Fibroblast of skin of abdomen (primary cell): ENCODE results near the gene RAE1.

Source experiments
- DNase-seq: peaks from one replicate; pipeline ENCODE4 v3.0.0-alpha.2; 2013

The RAE1 gene

GRCh38 chr20:57388953-57389694 lies 38.1 kb downstream of the RAE1 start:
- DNase-seq = peak; percentile 66

- DNase-seq = no peak
Measured at GRCh38 chr20:57389695-57390603, 38.9 kb downstream of the RAE1 start.

- peak; percentile 77 for DNase-seq
Measured at GRCh38 chr20:57390604-57391438, 39.8 kb downstream of the RAE1 start, which contains the start of gene RBM38. RBM38 (plus strand) TSS chr20:57391396; CDS start chr20:57391582, 186 bp downstream.

GRCh38 chr20:57391439-57392301 lies 40.6 kb downstream of the RAE1 start:
- no peak for DNase-seq

GRCh38 chr20:57392512-57393271 lies 41.6 kb downstream of the RAE1 start:
- no peak for DNase-seq

- DNase-seq = no peak
Measured at GRCh38 chr20:57393321-57394120, 42.5 kb downstream of the RAE1 start.

GRCh38 chr20:57394121-57395082 lies 43.3 kb downstream of the RAE1 start:
- no peak for DNase-seq

DNA sequence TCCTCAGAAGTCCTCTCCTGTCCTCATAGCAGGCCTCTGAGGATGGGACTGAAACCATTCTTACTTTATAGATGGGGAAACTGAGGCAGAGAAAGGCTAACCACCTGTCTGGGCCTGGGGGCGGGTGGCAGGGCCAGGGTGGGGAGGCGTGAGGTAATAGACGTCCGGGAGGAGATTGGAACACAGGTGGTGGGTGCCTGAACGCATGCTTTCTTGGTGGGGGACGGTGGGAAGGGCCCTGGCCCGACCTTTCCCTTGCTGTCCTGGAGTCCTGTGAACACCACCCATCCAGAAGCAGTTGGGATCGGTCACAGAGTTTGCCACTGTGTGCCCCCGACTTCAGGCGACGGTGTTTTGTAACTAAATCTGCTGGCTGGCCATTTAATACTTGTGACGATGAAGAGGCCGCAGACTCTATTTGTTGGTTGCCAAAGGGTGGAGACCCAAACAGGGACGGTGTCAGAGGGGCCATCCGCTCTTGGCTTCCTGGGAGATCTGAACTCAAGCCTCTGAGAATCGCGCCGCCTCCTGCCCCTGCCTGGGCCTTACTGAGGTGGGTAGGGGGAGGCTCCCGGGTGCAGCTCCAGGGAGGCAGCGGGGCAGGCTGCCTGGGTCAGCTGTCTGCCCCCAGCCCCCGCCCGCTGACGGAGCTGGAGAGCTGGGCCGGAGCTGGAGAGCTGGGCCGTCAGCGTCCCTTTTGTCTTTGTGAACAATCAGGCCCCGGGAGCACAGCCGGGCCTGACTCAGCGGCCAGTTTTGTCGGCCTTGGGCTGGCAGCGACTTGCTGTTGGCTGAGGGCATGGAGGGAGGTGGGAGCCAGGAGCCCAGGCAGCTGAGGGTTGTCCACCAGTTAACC lies 44.3 kb downstream of the RAE1 start:
- no peak for DNase-seq

- no peak for DNase-seq
Measured at GRCh38 chr20:57396212-57396983, 45.3 kb downstream of the RAE1 start.

- DNase-seq = no peak
Measured at GRCh38 chr20:57396984-57397692, 46.1 kb downstream of the RAE1 start.

DNA sequence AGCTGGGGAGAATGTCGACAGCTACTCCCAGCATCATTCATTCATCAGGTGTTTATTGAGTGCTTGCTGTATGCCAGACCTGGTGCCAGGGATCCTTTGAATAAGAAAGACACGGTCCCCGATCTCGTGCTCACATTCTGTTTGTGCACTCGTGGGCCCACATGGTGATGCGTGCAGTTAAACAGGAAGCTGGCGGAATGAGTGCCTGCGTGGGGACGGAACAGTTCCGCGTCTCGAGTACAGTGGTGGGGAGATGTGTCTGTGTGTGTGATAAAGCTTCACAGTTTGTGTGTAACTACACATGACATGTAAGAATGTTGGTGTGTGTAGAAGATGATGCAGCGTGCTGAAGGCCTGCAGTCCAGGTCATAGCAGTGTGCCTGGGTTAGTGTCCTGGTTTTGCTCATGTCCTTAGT lies 46.6 kb downstream of the RAE1 start:
- no peak for DNase-seq

GRCh38 chr20:57398231-57398821 lies 47.3 kb downstream of the RAE1 start:
- DNase-seq = no peak

- DNase-seq = no peak
Measured at GRCh38 chr20:57398901-57399535, 48.0 kb downstream of the RAE1 start.

- DNase-seq = no peak
Measured at GRCh38 chr20:57399587-57400155, 48.6 kb downstream of the RAE1 start.

- no peak for DNase-seq
Measured at GRCh38 chr20:57400231-57400701, 49.2 kb downstream of the RAE1 start.
